ENCODE data around the gene DHX32. TPM values are rescaled to one million over a fixed set of nuclear protein-coding genes. Genes with fewer than 3 reads are reported as not detected.

Gene DHX32
- total RNA-seq, 1 donor from 2014 or later: 46.4 TPM

- no peak overlapping the region for H3K4me3 ChIP-seq
- no peaks in the 10 kb centered on the region for H3K9me3 ChIP-seq (replicated peaks)
- no peak for DNase-seq
- peaks cover 79% of the 10 kb centered on the region for H3K36me3 ChIP-seq
- no peaks in the 10 kb centered on the region for H3K27me3 ChIP-seq (ENCODE audit: low read depth)
- no peak overlapping the region for H3K27ac ChIP-seq (replicated peaks)
- peaks cover 13% of the 10 kb centered on the region for H3K4me1 ChIP-seq
- no peak for TF ChIP-seq CTCF (IDR thresholded peaks at IDR 0.05; ENCODE audit: borderline replicate concordance)
- intact Hi-C loops (cut with micrococcal nuclease): no loop called here
These were observed 83.7 kb downstream of the DHX32 start for GRCh38 chr10:125797424-125797823.

DNA sequence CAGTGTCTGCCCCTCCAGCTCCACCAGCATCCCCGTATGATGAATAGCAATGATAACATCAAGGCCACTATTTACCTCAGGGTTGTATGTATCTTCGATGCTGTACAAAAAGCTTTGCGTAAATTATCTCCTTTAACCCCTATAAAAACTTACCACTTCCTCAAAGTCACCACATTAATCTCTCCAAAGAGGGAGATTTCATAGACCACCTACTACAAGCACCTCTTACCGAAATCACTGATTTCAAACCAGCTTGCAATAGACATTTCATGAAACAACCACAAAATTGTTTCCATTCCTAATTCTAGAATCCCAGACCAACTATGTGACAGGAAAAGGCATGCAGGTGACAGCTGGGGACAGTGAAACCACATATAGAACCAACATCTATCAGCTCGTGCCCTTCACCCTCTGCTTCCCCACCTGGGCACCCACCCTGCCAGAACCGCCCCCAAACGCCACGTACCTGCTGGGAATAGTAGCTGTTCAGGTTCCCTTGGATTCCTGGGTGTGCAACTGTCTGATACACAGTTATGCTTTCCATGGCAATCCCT is 85.4 kb downstream of the DHX32 start:
- Histone ChIP-seq H3K4me3 (no peak overlapping the region), H3K27me3 (ENCODE audit: low read depth) (no peaks in the 10 kb centered on the region), H3K4me1 (peaks cover 13% of the 10 kb centered on the region), H3K27ac (replicated peaks) (peak overlapping the region; percentile 65), H3K9me3 (replicated peaks) (no peaks in the 10 kb centered on the region), H3K36me3 (peaks cover 79% of the 10 kb centered on the region)
- intact Hi-C loops (cut with micrococcal nuclease): no loop called here
- no peak for TF ChIP-seq CTCF (IDR thresholded peaks at IDR 0.05; ENCODE audit: borderline replicate concordance)
- no peak for DNase-seq

DNA sequence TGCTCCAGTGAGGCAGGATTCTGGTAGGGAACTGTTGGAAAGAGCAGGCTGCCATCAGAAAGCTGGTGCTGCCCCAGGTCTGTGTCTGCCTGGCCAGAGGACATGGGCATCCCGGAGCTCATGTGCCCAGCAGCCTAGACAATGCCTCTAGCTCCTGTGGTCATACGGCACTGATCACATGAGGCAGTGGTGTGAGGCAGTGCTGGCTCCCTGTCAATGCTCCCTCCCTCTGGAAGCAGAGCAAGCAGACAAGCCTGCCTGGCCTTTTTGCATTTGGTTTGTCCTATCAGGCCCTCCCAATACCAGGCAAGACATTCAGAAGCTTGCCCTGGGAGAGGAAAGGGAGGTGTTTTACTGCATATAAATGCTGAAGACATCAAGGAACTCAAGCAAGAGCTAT is 86.0 kb downstream of the DHX32 start:
- Histone ChIP-seq H3K36me3 (peaks cover 73% of the 10 kb centered on the region), H3K27me3 (ENCODE audit: low read depth) (no peaks in the 10 kb centered on the region), H3K4me1 (peaks cover 13% of the 10 kb centered on the region), H3K27ac (replicated peaks) (peak overlapping the region; percentile 65), H3K9me3 (replicated peaks) (no peaks in the 10 kb centered on the region), H3K4me3 (no peak overlapping the region)
- DNase-seq: peak; percentile 65
- intact Hi-C loops (cut with micrococcal nuclease): no loop called here
- no peak for TF ChIP-seq CTCF (IDR thresholded peaks at IDR 0.05; ENCODE audit: borderline replicate concordance)

- no peaks in the 10 kb centered on the region for H3K27me3 ChIP-seq (ENCODE audit: low read depth)
- no peak overlapping the region for H3K27ac ChIP-seq (replicated peaks)
- peaks cover 13% of the 10 kb centered on the region for H3K4me1 ChIP-seq
- H3K36me3 ChIP-seq: peaks cover 85% of the 10 kb centered on the region
- H3K9me3 ChIP-seq (replicated peaks): no peaks in the 10 kb centered on the region
- intact Hi-C loops (cut with micrococcal nuclease): no loop called here
- no peak for TF ChIP-seq CTCF (IDR thresholded peaks at IDR 0.05; ENCODE audit: borderline replicate concordance)
- DNase-seq: no peak
- H3K4me3 ChIP-seq: no peak overlapping the region
These were observed 88.5 kb downstream of the DHX32 start for GRCh38 chr10:125792342-125793300.

DNA sequence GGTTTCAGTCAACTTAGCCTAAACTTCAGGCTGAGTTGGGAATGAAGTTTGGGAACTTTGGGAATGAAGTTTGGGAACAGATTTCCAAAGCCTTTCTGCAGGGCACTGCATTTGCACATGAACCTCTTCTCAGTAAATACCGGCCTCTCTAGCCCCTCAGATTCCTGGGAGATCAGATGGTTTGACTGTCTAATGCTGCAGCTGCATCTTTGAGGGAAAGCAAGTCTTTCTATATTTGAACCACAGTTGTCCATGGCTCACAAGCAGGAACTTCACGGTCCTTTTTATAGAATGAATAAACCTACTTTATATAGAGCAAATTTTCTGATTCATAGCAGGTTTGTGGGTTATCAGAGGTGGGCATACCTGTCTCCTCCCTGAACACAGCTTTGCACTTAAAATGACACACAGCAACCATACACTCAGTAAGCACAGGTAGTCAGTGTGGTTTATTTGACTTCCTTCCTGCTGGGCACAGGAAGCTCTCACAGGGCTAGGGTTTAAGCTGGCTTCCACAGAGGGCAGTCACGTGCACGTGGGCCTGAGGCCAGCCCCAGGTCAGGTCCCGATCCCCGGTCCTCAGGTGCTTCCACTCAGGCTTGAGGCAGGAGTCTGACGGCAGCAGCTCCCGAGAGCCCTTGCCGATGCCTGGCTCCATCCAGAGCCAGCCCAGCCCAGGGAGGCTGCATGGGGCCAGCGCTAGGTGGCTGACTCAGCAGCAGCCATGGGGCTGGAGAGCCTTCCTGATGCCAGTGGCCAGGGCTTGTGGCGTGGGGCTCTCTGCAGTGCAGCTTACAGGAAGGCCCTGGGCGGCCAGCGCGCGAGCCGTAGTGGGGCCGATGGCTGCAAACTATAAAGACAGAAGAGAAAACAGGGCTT is 92.7 kb downstream of the DHX32 start:
- no peak for DNase-seq
- no peaks in the 10 kb centered on the region for H3K9me3 ChIP-seq (replicated peaks)
- H3K27me3 ChIP-seq (ENCODE audit: low read depth): no peaks in the 10 kb centered on the region
- intact Hi-C loops (cut with micrococcal nuclease): no loop called here
- no peak overlapping the region for H3K27ac ChIP-seq (replicated peaks)
- H3K36me3 ChIP-seq: peaks cover 58% of the 10 kb centered on the region
- H3K4me3 ChIP-seq: no peak overlapping the region
- no peak for TF ChIP-seq CTCF (IDR thresholded peaks at IDR 0.05; ENCODE audit: borderline replicate concordance)
- H3K4me1 ChIP-seq: no peaks in the 10 kb centered on the region
